Upper lobe of left lung (tissue), 6 donors: ENCODE data around the gene R3HDM1. TPM values are rescaled to one million over a fixed set of nuclear protein-coding genes. Genes with fewer than 3 reads are reported as not detected.
"Not testable (repeated sequence)": the region's sequence is repeated elsewhere in the genome, so short reads cannot be mapped to it uniquely, and the experiment has no call there.

Experiments used
- ATAC-seq, 2 donors: fragments of 200-7000 bp; cut with Tn5 transposase; one replicate each; pipeline ENCODE4 v1.9.1; 2022; ENCODE audit warnings: mild to moderate bottlenecking in 2 of 2, moderate library complexity in 2 of 2; ENCODE audit not compliant: low FRiP score in 2 of 2
- DNase-seq, 2 donors: peaks; one replicate each; pipeline ENCODE4 v3.0.0-alpha.2; 2019 to 2020
- H3K27ac ChIP-seq, 4 donors: fragments of 200-600 bp; sonication (generic); one replicate each; pipeline ENCODE4 v1.5.1; 2016 to 2019
- H3K27me3 ChIP-seq, 4 donors: fragments of 200-600 bp; sonication (generic); one replicate each; pipeline ENCODE4 v1.5.1; 2017 to 2019
- H3K36me3 ChIP-seq, 4 donors: fragments of 200-600 bp; sonication (generic); one replicate each; pipeline ENCODE4 v1.5.1; 2016 to 2019
- H3K4me1 ChIP-seq, 4 donors: fragments of 200-600 bp; sonication (generic); one replicate each; pipeline ENCODE4 v1.5.1; 2018 to 2019
- H3K4me3 ChIP-seq, 4 donors: fragments of 200-600 bp; sonication (generic); one replicate each; pipeline ENCODE4 v1.5.1; 2017 to 2019; ENCODE audit warnings: mild to moderate bottlenecking in 2 of 4, moderate library complexity in 1 of 4
- H3K9me3 ChIP-seq, 4 donors: fragments of 200-600 bp; sonication (generic); one replicate each; pipeline ENCODE4 v1.5.1; 2018 to 2019
- EP300 ChIP-seq, 4 donors: sonication (generic); formaldehyde crosslinking; IDR thresholded peaks; one replicate each; pipeline ENCODE4 v1.5.1; 2017; ENCODE audit warnings: antibody characterized with exemption in 4 of 4, control low read depth in 2 of 4
- POLR2A ChIP-seq, 4 donors: fragments of 450-650 bp; IDR thresholded peaks; one replicate each; pipeline ENCODE4 v1.5.1; 2016 to 2017; ENCODE audit warnings: antibody characterized with exemption in 4 of 4, mild to moderate bottlenecking in 2 of 4
- POLR2AphosphoS5 ChIP-seq, 2 donors: sonication (generic); formaldehyde crosslinking; IDR thresholded peaks; one replicate each; pipeline ENCODE4 v1.5.1; 2017; ENCODE audit warnings: antibody characterized with exemption in 2 of 2
- WGBS, 2 donors: methylation state at CpG; one replicate each; pipeline ENCODE4 v1.1.5; 2017 to 2018; 5-methylcytosine and 5-hydroxymethylcytosine counted together
- total RNA-seq, 6 donors: library from RNA; depleted of rRNA in 4 of 6; stranded (reverse); fragments of >200 nt in 4 of 6; gene quantifications; one replicate each; pipeline versions ENCODE4 v1.1.0 to v1.2.1, GENCODE V29; 2016 to 2021
- TF ChIP-seq, protein P1 (sequence below), 6 experiments: fragments of 450-650 bp in 4 of 6; fragments of 200-600 bp in 2 of 6; sonication (generic) in 2 of 6; IDR thresholded peaks; one replicate each; pipeline ENCODE4 v1.5.1; 2016 to 2019; ENCODE audit warnings: antibody characterized with exemption in 6 of 6
- donor health status: DM: no; HTN: no; CAD: no; lungs with moderate emphysema.
- donor health status: DM: no; HTN: yes; CAD: no; lungs with severe emphysema.

The R3HDM1 gene
- total RNA-seq, 6 donors from 2014 or later = 9.0 to 43.0 (median 16.2) TPM

DNA sequence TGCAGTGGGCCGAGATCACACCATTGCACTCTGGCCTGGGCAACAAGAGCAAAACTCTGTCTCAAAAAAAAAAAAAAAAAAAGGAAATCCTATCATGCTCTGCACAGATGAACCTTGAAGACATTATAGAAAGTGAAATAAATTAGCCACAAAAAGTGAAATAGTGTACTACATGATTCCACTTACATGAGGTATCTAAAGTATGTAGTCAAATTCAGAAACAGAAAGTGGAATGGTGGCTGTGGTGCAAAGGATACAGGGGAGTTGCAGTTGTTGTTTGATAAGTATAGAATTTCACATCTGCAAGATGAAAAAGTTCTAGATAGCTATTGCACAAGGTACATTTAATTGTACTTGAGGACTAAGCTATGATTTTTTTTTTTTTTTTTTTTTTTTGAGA lies 5.5 kb upstream of the R3HDM1 start:
- no peaks in the 10 kb centered on the region for H3K36me3 ChIP-seq
- no peaks in the 10 kb centered on the region for H3K27me3 ChIP-seq
- 100% methylated on average over 1 of the region's 1 CpG for WGBS, 2 donors
- ATAC-seq (no peak), DNase-seq (no peak)
- H3K9me3 ChIP-seq = no peaks in the 10 kb centered on the region
- no peak overlapping the region for H3K4me3 ChIP-seq
- peaks cover 0 to 8% (median 6%) of the 10 kb centered on the region in 4 donors for H3K4me1 ChIP-seq
- TF ChIP-seq EP300 (IDR thresholded peaks at IDR 0.05) (no peak), POLR2AphosphoS5 (IDR thresholded peaks at IDR 0.05) (no peak), POLR2A (IDR thresholded peaks at IDR 0.05) (no peak)
- TF ChIP-seq, protein P1, sequence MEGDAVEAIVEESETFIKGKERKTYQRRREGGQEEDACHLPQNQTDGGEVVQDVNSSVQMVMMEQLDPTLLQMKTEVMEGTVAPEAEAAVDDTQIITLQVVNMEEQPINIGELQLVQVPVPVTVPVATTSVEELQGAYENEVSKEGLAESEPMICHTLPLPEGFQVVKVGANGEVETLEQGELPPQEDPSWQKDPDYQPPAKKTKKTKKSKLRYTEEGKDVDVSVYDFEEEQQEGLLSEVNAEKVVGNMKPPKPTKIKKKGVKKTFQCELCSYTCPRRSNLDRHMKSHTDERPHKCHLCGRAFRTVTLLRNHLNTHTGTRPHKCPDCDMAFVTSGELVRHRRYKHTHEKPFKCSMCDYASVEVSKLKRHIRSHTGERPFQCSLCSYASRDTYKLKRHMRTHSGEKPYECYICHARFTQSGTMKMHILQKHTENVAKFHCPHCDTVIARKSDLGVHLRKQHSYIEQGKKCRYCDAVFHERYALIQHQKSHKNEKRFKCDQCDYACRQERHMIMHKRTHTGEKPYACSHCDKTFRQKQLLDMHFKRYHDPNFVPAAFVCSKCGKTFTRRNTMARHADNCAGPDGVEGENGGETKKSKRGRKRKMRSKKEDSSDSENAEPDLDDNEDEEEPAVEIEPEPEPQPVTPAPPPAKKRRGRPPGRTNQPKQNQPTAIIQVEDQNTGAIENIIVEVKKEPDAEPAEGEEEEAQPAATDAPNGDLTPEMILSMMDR (IDR thresholded peaks at IDR 0.05) = no peak
- H3K27ac ChIP-seq = no peak overlapping the region

DNA sequence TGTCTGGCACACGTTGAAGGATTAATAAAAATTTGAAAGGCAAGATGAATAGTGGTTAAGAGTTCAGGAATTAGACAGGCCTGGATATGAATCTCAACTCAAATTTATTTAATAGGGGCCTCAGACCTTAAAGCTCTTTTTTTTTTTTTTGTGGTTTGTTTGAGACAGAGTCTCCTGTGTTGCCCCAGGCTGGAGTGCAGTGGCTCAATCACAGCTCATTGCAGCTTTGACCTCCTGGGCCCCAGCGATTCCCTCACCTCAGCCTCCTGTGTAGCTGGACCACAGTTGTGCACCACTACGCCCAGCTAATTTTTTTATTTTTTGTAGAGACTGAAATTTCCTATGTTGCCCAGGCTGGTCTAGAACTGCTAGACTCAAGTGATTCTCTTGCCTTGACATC lies 3.3 kb upstream of the R3HDM1 start:
- no peaks in the 10 kb centered on the region for H3K27me3 ChIP-seq
- TF ChIP-seq POLR2AphosphoS5 (IDR thresholded peaks at IDR 0.05) (no peak), POLR2A (IDR thresholded peaks at IDR 0.05) (no peak), EP300 (IDR thresholded peaks at IDR 0.05) (no peak)
- TF ChIP-seq, protein P1 (IDR thresholded peaks at IDR 0.05) = no peak

DNA sequence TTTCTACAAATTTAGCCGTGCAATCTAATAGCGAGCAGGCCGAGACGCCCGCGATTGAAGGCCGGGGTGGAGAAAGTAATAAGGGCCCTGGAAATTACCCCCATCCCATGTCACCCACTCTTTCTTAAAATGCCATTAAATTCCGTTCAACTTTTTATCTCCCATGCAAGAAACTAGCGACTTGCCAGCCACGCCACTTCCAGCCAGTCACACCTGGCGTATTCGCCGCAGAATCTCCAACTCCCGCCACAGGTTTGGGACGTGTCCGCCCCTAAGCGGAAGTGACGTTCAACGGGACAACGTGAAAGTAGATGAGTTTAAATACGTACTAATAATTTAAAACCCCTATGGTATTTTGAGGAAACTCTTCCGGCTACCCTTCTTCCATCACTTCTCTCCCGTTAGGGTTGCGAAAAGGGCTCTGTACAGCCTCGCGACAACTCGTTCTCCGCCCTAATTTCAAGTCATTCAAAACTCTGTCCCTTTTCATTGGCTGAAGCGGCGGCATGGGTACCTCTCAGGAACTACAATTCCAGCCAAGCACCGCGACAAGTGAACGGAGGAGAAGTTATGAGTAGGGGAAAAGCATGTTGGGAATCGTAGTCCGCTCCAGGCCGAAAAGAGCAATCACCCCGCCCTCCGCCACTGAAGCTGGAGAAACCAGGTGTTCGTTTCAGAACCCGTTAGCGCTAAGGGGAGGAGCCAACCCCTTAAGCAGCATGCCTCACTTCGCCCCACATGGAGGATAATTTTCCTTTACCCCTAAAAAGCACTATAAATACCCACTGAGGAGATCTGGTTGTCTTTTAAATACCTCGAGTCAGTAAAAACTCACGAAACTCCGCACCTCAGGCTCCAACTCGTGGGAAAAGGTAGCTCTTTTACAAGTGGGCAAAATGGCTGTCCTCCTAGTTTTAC lies 712 bp upstream of the R3HDM1 start, which contains the start of gene ZRANB3:
Gene ZRANB3 (minus strand): TSS at position 906 of the 918 bp plus-strand sequence.
- H3K9me3 ChIP-seq = no peaks in the 10 kb centered on the region
- ATAC-seq (peak; percentile 94 to 95), DNase-seq (peak in 1 of 2 donors; percentile 98)
- peaks cover 8 to 28% (median 17%) of the 10 kb centered on the region in 4 donors for H3K4me1 ChIP-seq
- peak within 1 kb of the TSS; percentile 86 to 99 (median 94) for H3K4me3 ChIP-seq
- peak within 1 kb of the TSS; percentile 91 to 93 (median 92) for H3K27ac ChIP-seq
- H3K36me3 ChIP-seq = no peaks in the 10 kb centered on the region
- TF ChIP-seq EP300 (IDR thresholded peaks at IDR 0.05) (no peak), POLR2AphosphoS5 (IDR thresholded peaks at IDR 0.05) (peak in 1 of 2 donors; percentile 3), POLR2A (IDR thresholded peaks at IDR 0.05) (peak in 1 of 4 donors; percentile 12)
- TF ChIP-seq, protein P1 (IDR thresholded peaks at IDR 0.05) = peak in 2 of 6 experiments; percentile 4 to 12
- H3K27me3 ChIP-seq = no peaks in the 10 kb centered on the region
- WGBS, 2 donors = 0 to 1% methylated on average over 45 to 46 of the region's 46 CpGs

More for the DNA sequence above, 3.3 kb upstream of the R3HDM1 start:
- H3K36me3 ChIP-seq = no peaks in the 10 kb centered on the region
- no peak for DNase-seq
- no peak overlapping the region for H3K27ac ChIP-seq
- no peaks in the 10 kb centered on the region for H3K9me3 ChIP-seq
- no peak overlapping the region for H3K4me3 ChIP-seq
- ATAC-seq = no peak
- WGBS, 2 donors = 88% methylated on average over 3 of the region's 3 CpGs
- peaks cover 8 to 19% (median 16%) of the 10 kb centered on the region in 4 donors for H3K4me1 ChIP-seq

DNA sequence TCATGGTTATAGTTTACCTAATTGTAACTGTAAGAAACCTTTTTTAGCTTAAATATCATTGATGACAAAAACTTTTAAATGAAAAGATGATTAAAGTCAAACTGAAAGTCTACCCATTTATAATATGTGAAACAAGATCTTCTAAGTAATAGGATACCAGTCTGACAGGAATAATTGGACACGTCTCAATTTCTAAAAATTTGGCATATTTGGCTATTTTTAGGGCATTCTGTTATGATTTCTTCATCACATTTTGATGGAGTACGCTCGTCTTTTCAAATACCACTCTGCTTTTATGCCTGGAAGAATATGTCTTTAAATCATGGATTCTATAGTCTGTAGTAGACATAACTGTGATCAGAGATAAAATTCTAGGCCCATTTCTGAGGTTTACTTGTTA lies 1.3 kb downstream of the R3HDM1 start:
- H3K36me3 ChIP-seq = no peaks in the 10 kb centered on the region
- ATAC-seq (no peak), DNase-seq (no peak)
- H3K9me3 ChIP-seq = no peaks in the 10 kb centered on the region
- TF ChIP-seq, protein P1 (IDR thresholded peaks at IDR 0.05) = no peak
- TF ChIP-seq POLR2AphosphoS5 (IDR thresholded peaks at IDR 0.05) (no peak), EP300 (IDR thresholded peaks at IDR 0.05) (no peak), POLR2A (IDR thresholded peaks at IDR 0.05) (no peak)
- peak overlapping the region in 2 of 4 donors; percentile 92 to 97 for H3K4me3 ChIP-seq
- WGBS, 2 donors = 57 to 58% methylated on average over 3 of the region's 3 CpGs
- peaks cover 8 to 28% (median 17%) of the 10 kb centered on the region in 4 donors for H3K4me1 ChIP-seq
- no peaks in the 10 kb centered on the region for H3K27me3 ChIP-seq
- H3K27ac ChIP-seq = no peak overlapping the region

DNA sequence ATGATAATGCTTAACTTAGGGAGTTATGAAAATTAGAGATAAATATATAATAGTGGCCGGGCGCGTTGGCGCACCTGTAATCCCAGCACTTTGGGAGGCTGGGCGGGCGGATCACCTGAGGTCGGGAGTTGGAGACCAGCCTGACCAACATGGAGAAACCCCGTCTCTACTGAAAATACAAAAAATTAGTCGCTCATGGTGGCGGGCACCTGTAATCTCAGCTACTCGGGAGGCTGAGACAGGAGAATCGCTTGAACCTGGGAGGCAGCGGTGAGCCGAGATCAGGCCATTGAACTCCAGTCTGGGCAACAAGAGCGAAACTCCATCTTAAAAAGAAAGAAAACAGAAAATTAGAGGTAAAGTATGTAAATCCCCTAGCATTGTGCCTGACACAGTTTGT lies 2.3 kb downstream of the R3HDM1 start:
- peaks cover 8 to 28% (median 17%) of the 10 kb centered on the region in 4 donors for H3K4me1 ChIP-seq
- H3K36me3 ChIP-seq, ATAC-seq, DNase-seq, H3K27me3 ChIP-seq, H3K27ac ChIP-seq, H3K4me3 ChIP-seq, H3K9me3 ChIP-seq: not testable (repeated sequence)
- WGBS, 2 donors = 95 to 99% methylated on average over 15 of the region's 15 CpGs
